ENCODE data around the gene LAMB3.
A peak's percentile ranks its signal among the peaks of the same experiment; 100 is the strongest.

DNA sequence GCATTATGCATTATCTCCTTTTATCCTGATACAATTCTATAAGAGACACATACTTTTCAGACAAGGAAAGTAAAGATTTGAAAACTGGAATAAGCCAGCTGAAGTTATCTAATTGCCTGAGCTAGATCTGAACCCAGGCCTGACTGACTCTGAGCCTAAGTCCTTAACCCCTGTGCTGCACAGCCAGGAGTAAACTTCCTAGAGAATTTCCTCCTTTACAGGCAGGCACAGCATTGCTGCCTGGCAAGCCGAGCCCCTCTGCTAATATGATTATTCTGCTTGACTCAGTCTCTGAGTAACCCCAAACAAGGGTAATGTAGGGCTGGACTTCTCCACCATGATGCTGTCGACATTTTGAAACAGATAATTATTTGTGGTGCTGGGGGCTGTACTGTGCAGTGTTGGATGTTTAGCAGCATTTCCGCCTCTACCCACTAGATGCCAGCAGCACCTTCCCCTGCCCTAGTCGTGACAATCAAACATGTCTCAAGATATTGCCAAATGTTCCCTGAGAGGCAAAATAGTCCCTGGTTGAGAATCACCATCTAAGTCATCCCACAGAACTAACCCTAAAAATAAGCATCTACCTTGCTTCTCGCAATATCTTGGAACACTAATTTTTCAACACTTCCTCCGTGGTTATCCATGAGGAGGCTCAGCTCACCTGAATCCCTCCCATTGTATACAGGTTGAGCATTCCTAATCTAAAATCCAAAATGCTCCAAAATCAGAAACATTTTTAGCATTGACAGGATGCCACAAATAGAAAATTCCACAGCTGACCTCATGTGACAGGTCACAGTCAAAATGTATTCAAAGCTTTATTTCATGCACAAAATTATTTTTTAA is 50.2 kb downstream of the LAMB3 start:
- TF ChIP-seq, protein P1, sequence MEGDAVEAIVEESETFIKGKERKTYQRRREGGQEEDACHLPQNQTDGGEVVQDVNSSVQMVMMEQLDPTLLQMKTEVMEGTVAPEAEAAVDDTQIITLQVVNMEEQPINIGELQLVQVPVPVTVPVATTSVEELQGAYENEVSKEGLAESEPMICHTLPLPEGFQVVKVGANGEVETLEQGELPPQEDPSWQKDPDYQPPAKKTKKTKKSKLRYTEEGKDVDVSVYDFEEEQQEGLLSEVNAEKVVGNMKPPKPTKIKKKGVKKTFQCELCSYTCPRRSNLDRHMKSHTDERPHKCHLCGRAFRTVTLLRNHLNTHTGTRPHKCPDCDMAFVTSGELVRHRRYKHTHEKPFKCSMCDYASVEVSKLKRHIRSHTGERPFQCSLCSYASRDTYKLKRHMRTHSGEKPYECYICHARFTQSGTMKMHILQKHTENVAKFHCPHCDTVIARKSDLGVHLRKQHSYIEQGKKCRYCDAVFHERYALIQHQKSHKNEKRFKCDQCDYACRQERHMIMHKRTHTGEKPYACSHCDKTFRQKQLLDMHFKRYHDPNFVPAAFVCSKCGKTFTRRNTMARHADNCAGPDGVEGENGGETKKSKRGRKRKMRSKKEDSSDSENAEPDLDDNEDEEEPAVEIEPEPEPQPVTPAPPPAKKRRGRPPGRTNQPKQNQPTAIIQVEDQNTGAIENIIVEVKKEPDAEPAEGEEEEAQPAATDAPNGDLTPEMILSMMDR (IDR thresholded peaks at IDR 0.05) = peak; percentile 51 to 87 (median 74)
- no peak for TF ChIP-seq POLR2A (IDR thresholded peaks at IDR 0.05)

Data from adrenal gland (tissue), 5 donors.